DOHH2 (cell line): ENCODE data around the gene MKLN1.

Source experiments
- EZH2phosphoT487 ChIP-seq: fragments of 200-600 bp; sonication (generic); IDR thresholded peaks from 2 replicates; pipeline ENCODE4 v1.6.1; 2017; ENCODE audit warnings: borderline replicate concordance, mild to moderate bottlenecking, antibody characterized with exemption, low read length, moderate library complexity, mixed read lengths
- TF ChIP-seq, protein P1 (sequence below): fragments of 200-600 bp; sonication (generic); IDR thresholded peaks from one replicate; pipeline ENCODE4 v1.5.1; 2014; ENCODE audit warnings: antibody characterized with exemption, mild to moderate bottlenecking, low read depth, low read length; ENCODE audit not compliant: poor library complexity, severe bottlenecking

DNA sequence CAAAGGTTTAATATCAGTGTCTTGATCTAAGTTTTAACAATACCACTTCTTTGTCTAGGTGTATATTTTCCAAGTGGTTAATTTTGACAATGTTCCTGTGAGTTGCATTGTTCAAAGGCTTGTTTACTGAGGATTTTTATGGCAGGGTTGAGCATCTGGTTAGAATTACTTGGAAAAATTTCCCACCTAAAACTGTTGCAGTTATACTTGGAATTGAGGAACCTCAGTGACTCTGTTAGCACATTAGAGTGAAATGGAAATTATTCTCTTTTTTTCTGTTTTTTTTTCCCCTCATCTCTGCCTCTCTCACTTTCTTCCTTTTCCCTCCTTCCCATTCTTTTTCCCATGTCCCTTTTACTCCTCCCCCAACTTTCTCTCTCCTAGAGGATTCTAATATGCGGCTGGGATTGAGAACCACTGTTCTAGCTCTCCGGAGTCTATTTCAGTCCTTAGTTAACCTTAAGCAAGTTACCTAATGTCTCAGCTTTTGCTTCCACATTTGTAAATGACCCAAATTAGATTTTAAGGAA, 121.8 kb downstream of the MKLN1 start:
- TF ChIP-seq, protein P1, sequence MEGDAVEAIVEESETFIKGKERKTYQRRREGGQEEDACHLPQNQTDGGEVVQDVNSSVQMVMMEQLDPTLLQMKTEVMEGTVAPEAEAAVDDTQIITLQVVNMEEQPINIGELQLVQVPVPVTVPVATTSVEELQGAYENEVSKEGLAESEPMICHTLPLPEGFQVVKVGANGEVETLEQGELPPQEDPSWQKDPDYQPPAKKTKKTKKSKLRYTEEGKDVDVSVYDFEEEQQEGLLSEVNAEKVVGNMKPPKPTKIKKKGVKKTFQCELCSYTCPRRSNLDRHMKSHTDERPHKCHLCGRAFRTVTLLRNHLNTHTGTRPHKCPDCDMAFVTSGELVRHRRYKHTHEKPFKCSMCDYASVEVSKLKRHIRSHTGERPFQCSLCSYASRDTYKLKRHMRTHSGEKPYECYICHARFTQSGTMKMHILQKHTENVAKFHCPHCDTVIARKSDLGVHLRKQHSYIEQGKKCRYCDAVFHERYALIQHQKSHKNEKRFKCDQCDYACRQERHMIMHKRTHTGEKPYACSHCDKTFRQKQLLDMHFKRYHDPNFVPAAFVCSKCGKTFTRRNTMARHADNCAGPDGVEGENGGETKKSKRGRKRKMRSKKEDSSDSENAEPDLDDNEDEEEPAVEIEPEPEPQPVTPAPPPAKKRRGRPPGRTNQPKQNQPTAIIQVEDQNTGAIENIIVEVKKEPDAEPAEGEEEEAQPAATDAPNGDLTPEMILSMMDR, result no peak
- no peak for TF ChIP-seq EZH2phosphoT487
